Loucy (cell line): Measurements from ENCODE around the gene OR8G5.

Experiments used
- H2AFZ ChIP-seq: fragments of 200-600 bp; sonication (generic); 2 replicates; pipeline ENCODE4 v1.6.0; 2016; ENCODE audit warnings: antibody characterized with exemption, mild to moderate bottlenecking, low read length, moderate library complexity
- H3F3A ChIP-seq: fragments of 200-600 bp; 2 replicates; pipeline ENCODE4 v1.6.0; 2016; ENCODE audit warnings: antibody characterized with exemption, low read depth, mild to moderate bottlenecking
- H3K27me3 ChIP-seq: fragments of 200-600 bp; sonication (generic); 2 replicates; pipeline ENCODE4 v1.6.1; 2014; ENCODE audit warnings: low read length, mild to moderate bottlenecking; ENCODE audit not compliant: insufficient read depth, poor library complexity, severe bottlenecking
- H3K36me3 ChIP-seq: fragments of 200-600 bp; sonication (generic); 2 replicates; pipeline ENCODE4 v1.6.1; 2016; ENCODE audit warnings: low read length; ENCODE audit not compliant: insufficient read depth
- H3K4me1 ChIP-seq: fragments of 200-600 bp; sonication (generic); 2 replicates; pipeline ENCODE4 v1.5.1; 2014; ENCODE audit warnings: low read length, mild to moderate bottlenecking; ENCODE audit not compliant: insufficient read depth, poor library complexity, severe bottlenecking
- H3K4me2 ChIP-seq: fragments of 200-600 bp; sonication (generic); 2 replicates; pipeline ENCODE4 v1.6.0; 2014; ENCODE audit warnings: antibody characterized with exemption, low read length, low read depth, mild to moderate bottlenecking; ENCODE audit not compliant: poor library complexity, severe bottlenecking
- H3K4me3 ChIP-seq: fragments of 200-600 bp; sonication (generic); 2 replicates; pipeline ENCODE4 v1.5.1; 2014; ENCODE audit warnings: low read length, mild to moderate bottlenecking, mixed read lengths; ENCODE audit not compliant: poor library complexity, severe bottlenecking
- H3K79me2 ChIP-seq: fragments of 200-600 bp; sonication (generic); 2 replicates; pipeline ENCODE4 v1.6.1; 2014; ENCODE audit warnings: low read length; ENCODE audit not compliant: insufficient read depth
- H3K9ac ChIP-seq: fragments of 200-600 bp; sonication (generic); 2 replicates; pipeline ENCODE4 v1.6.0; 2014; ENCODE audit warnings: mild to moderate bottlenecking, low read depth, low read length, moderate library complexity; ENCODE audit not compliant: poor library complexity, severe bottlenecking
- H3K9me2 ChIP-seq: fragments of 200-600 bp; sonication (generic); replicated peaks from 2 replicates; pipeline ENCODE4 v1.6.1; 2016; ENCODE audit warnings: low read depth, low read length, mixed read lengths
- H3K9me3 ChIP-seq: fragments of 200-600 bp; sonication (generic); 2 replicates; pipeline ENCODE4 v1.6.1; 2014; ENCODE audit warnings: mild to moderate bottlenecking, antibody characterized with exemption, low read length, low read depth; ENCODE audit not compliant: insufficient read depth
- H4K20me1 ChIP-seq: fragments of 200-600 bp; sonication (generic); 2 replicates; pipeline ENCODE4 v1.6.0; 2014; ENCODE audit warnings: antibody characterized with exemption, low read length, mild to moderate bottlenecking; ENCODE audit not compliant: insufficient read depth, poor library complexity, severe bottlenecking
- CTCF ChIP-seq: fragments of 200-600 bp; sonication (generic); conservative IDR thresholded peaks from 2 replicates; pipeline ENCODE4 v1.5.1; 2014; ENCODE audit warnings: mild to moderate bottlenecking, antibody characterized with exemption, low read length
- EZH2phosphoT487 ChIP-seq: fragments of 200-600 bp; IDR thresholded peaks from 2 replicates; pipeline ENCODE4 v1.6.1; 2018; ENCODE audit warnings: antibody characterized with exemption, mild to moderate bottlenecking, moderate library complexity, borderline replicate concordance

Gene OR8G5

GRCh38 chr11:124313849-124314248 is 57.7 kb downstream of the OR8G5 start, which contains the start of gene OR8D1:
OR8D1 (minus strand) TSS chr11:124313949; CDS start chr11:124310766, 3,183 bp downstream.
- no peaks in the 10 kb centered on the region for H3K9me3 ChIP-seq
- no peaks in the 10 kb centered on the region for H4K20me1 ChIP-seq
- no peak for TF ChIP-seq CTCF
- no peak for TF ChIP-seq EZH2phosphoT487
- H2AFZ ChIP-seq, result no peak within 1 kb of the TSS
- H3K4me3 ChIP-seq, result no peak within 1 kb of the TSS
- no peaks in the 10 kb centered on the region for H3K36me3 ChIP-seq
- H3K79me2 ChIP-seq, result no peaks in the 10 kb centered on the region
- no peaks in the 10 kb centered on the region for H3K27me3 ChIP-seq
- H3K9me2 ChIP-seq, result 0 out of 2 replicates have a peak, but pooled peaks cover 3% of the 10 kb centered on the region
- no peaks in the 10 kb centered on the region for H3K4me1 ChIP-seq
- no peaks in the 10 kb centered on the region for H3F3A ChIP-seq
- no peak within 1 kb of the TSS for H3K9ac ChIP-seq
- no peak within 1 kb of the TSS for H3K4me2 ChIP-seq

DNA sequence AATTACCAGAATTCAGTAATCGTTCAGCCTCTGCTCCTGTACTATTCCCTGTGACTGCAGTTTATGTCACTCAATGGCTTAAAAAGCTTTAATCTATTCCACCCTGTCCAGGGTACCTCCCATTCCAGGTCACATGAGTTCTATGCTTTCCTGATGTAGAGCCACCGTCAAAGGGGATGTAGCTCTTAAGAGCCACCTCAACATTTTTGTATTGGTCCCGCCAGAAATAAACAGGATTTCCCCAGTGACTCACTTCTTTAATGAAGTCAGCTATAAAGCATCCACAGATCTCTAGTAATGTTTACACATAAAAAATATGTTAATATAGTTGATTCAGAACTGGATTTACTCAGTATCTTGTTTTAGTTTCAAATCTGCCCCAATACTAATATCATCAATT is 58.9 kb downstream of the OR8G5 start:
- no peaks in the 10 kb centered on the region for H4K20me1 ChIP-seq
- H3K27me3 ChIP-seq, result no peaks in the 10 kb centered on the region
- no peak for TF ChIP-seq EZH2phosphoT487
- no peak for TF ChIP-seq CTCF
- H3K36me3 ChIP-seq, result no peaks in the 10 kb centered on the region
- H3K9ac ChIP-seq, result no peak overlapping the region
- no peaks in the 10 kb centered on the region for H3K9me3 ChIP-seq
- H3F3A ChIP-seq, result no peaks in the 10 kb centered on the region
- H3K4me2 ChIP-seq, result no peak overlapping the region
- no peaks in the 10 kb centered on the region for H3K79me2 ChIP-seq
- H3K9me2 ChIP-seq, result 0 out of 2 replicates have a peak, but pooled peaks cover 3% of the 10 kb centered on the region
- no peak overlapping the region for H2AFZ ChIP-seq
- no peak overlapping the region for H3K4me3 ChIP-seq
- H3K4me1 ChIP-seq, result no peaks in the 10 kb centered on the region
